Right kidney (tissue), 1 donor: ENCODE data around the gene FATE1.
A peak's percentile ranks its signal among the peaks of the same experiment; 100 is the strongest.

Experiments used
- DNase-seq: peaks from one replicate; pipeline ENCODE4 v3.0.0-alpha.2; 2016

The FATE1 gene

DNA sequence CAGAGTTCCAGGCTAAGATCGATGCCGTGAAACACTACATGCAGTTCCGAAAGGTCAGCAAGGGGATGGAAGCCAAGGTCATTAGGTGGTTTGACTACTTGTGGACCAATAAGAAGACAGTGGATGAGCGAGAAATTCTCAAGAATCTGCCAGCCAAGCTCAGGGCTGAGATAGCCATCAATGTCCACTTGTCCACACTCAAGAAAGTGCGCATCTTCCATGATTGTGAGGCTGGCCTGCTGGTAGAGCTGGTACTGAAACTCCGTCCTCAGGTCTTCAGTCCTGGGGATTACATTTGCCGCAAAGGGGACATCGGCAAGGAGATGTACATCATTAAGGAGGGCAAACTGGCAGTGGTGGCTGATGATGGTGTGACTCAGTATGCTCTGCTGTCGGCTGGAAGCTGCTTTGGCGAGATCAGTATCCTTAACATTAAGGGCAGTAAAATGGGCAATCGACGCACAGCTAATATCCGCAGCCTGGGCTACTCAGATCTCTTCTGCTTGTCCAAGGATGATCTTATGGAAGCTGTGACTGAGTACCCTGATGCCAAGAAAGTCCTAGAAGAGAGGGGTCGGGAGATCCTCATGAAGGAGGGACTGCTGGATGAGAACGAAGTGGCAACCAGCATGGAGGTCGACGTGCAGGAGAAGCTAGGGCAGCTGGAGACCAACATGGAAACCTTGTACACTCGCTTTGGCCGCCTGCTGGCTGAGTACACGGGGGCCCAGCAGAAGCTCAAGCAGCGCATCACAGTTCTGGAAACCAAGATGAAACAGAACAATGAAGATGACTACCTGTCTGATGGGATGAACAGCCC lies 28.0 kb downstream of the FATE1 start:
- no peak for DNase-seq

DNA sequence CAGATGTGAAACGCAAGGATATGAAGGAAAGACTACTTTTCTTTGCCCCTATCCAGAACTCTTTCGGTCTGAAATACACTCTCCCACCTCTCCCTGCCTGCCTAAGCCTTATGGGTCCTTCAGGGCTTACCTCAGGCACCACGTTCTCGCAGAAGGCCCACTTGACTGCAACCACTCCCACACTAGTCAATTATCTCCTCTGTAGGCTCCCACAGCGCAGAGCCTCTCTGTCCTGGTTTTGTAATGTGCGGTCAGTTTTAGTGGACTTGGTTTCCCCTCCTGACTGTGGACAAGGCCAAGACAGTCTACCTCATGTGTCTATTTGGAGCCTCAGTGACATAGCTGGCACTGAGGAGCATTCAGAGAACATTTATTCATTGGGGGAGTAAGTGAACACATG lies 29.8 kb downstream of the FATE1 start:
- DNase-seq, result no peak

DNA sequence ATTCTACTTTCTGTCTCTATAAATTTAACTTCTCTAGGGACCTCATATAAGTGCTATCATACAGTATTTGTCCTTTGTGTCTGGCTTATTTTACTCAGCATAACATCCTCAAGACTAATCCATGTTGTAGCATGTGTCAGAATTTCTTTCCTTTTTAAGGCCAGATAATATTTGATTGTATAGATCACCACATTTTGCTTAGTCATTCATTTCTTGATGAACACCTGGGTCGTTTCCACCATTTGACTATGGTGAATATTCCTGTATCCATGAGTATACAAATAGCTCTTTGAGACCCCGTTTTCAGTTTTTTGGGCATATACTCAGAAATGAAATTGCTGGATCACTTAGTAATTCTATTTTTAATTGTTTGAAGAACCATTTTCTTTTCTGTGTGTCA lies 30.7 kb downstream of the FATE1 start:
- no peak for DNase-seq

DNA sequence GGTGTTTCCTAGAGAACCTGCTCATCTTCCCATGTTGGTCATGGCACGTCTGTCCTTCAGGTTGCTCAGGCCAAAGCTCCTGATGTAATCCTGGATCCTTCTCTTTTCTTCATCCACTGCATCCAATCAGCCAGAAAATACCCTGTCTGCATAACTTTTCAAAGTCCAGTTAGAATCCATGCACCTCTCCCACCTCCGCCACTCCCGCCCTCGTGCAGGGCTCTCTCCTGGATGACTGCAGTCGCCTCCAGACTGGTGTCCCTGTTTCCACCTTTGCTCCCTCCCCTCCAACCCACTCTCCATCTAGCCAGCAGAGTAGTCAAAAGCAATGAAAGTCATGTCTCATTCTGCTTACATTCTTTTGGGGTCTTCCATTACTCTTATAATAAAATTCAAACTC lies 34.7 kb downstream of the FATE1 start:
- no peak for DNase-seq

DNA sequence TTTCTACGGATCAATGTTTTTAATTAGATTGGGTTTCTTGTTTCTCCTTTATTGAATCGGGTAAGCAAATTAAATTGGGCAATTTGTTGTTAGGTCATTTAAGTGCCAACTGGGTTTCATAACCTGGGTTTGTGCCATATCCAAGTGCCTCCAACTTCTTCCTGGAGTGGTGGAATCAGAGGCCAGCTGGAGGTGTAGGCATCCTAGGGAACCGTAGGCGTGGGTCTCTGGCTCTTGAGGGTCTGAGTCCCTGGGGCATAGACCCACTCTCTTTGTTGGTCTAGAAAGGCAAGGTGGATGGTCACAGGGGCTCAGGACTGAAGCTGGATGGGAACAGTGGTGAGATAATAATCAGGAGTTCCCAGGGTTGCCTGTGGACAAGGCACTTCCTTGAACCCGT lies 37.0 kb downstream of the FATE1 start:
- no peak for DNase-seq

DNA sequence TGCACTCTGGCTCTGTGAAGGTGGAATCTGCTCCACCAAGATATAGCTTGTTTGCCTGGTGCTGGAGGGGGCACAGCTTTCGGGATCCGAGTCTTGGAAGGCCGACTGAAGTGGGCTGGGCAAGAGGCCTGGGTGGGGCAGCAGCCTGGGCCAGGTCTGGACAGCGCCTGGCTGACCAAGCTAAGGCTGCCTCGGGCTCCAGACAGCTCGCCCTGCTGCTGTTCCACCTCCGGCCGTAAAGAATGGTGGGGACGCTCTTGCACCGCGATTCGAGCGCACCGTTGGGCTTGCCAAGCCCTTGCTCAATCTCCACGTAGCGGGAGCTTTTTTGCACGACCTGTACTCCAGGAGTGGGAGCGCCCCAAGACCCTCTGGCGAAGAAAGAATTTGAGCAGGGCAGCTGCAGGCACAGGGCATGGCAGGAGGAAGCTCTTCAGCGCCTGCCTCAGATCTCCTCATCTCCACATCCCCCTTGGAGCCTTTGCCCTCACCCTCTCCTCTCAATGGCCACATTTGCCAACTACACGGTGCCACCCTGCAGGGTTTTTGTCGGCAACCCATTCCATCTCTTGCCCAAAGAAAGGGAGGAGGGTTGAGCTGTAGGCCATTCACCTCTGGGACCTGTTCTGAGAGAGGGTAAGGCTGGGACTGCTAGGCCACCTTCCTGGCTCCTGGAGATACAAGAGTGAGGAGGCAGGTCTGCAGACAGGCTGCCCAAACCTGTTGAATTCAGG lies 37.6 kb downstream of the FATE1 start:
- peak; percentile 35 for DNase-seq

DNA sequence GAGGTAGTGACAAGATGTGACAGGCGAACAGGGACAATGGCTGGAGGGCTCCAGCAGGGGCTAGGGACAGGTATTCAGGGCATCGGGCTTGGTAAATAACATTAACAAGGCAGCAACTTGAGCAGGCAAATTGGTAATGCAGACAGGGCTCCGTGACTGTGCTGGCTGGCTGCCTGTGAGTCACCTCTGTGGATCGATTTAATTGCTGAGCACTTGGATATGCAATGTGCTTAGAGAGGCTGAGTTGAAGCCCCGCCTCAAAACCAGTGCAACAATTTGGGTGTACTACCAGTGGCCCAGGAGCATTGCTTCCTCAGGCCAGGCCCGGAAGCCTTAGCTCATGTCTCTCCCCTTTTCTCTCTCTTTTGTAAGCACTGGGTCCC lies 38.2 kb downstream of the FATE1 start:
- peak; percentile 3 for DNase-seq

DNA sequence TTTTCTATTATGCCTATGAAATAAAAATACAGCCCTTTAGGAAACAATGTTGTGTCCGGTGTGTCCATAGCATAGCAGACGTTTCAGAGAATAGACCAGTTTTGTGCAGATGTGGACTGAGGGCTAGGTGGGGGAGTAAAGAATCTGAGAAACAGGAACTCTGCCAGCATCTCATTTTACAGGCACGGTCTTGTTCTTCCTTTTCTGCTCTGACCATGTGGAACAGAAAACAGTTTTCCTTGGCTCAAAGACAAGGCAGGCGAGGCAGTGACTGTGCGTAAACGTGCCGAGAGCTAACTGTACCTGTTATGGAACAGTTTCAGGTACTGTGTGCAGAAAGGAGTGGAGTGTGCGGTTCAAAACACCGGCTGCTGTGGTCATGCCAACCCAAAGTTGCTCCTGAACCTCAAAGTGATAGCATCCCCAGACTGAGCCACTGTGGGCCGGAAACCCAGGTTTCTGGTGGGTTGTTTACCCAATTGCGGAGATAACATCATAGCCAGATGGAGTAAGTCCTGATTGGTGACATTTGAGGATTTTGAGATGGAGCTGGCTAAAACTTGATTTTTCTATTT lies 38.9 kb downstream of the FATE1 start:
- no peak for DNase-seq

DNA sequence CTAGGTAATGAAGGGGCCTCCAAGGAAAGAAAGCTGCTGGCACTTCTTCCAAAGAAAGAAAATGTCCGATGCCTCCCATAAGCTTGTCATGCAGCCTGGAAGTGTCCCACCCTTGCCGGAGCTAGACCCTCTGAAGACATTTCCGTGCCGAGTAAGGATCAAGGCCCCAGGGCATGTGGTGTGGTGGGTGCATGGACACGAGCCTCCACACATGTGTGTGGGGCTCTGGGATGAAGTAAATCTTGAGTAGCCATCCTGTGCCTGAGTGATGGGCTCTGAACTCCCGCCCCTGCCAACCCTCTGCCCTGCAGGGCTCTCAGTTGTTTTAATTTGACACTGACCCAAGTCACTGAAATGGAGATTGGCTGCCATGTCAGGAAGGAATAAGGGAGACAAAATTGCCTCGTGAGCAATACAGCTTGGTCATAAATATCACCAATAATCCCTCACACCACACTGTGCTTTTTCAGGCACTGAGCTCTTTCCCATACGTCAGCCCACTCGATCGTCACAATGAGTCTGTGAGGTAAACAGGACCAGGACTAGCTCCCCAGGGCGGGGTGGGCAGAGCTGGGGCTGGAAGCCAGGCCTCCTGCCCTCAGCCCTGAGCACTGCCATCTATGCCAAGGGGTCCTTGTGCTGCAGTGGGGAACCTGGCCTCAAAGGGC lies 43.3 kb downstream of the FATE1 start:
- no peak for DNase-seq

DNA sequence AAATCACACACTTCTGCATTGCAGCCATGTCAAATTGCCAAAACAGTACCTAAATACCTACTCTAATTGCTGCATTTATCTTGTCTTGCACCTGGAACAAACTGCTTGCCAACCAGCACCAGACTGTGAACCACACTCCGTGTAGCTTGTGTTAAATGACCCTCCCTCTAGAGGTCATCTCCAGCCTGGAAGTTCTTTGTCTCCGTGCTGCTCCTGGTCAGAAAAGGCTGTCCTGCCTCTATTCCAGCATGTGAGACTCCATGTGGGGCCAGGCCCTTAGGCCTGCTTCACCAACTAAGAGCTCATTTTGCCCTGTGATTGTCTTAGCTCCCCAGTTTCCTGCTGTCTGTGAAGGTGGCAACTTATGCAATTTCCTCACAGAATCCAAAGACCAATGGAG lies 47.0 kb downstream of the FATE1 start:
- no peak for DNase-seq

DNA sequence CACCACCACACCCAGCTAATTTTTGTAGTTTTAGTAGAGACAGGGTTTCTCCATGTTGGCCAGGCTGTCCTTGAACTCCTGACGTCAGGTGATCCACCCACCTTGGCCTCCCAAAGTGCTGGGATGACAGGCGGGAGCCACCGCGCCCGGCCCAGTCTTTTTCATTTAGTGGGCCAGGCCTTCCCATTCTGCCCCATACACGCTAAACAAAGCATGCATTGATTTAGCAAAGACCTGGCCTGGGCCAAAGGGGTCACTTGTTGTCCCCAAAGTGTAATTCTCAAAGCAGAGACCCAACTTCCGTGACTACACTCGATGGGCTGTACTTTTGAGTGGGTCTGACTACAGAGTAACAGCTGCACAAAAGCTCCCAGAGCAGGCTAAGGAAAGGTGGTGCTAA lies 47.9 kb downstream of the FATE1 start:
- DNase-seq, result no peak

DNA sequence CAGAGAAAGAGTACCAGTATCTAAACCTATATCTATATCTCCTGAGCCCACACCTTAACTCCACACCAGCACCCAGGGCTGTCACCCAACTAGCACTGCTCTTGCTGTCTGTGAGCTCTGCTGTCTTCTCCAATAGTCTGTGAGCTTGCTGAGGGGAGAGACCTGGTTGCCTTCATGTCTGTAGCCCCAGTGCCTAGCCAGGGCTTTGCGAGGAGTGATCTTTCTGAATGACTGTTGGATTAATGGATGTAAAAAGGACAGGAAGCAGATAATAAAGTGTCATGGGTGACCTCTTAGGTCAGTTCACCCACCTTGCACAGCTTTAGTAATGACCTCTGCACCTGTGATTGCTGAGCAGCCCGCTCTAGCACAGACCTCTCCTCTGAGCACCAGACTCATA lies 49.2 kb downstream of the FATE1 start:
- no peak for DNase-seq

DNA sequence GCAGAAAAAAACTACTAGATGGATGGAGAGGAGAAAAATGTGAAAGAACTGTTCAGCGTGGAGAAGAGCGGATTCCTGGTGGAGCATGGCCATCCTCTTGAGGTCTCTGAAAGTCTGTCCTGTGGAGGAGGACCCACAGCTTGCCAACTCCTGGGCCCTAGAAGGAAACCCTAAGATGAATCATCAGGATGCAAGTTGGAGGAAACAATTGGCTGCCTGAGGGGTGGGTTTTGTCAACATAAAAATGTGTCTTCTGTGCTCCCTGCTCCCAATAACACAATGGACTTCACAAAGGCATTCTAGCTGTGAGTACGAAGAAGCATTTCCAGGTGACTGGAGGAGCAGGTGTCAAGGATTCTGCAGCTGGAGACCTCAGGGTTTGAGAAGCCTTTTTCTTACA lies 55.9 kb downstream of the FATE1 start:
- no peak for DNase-seq
